Liver (tissue), 9 donors: Measurements from ENCODE around the gene FUBP3. TPM values are rescaled to one million over a fixed set of nuclear protein-coding genes. Genes with fewer than 3 reads are reported as not detected.

Source experiments
- DNase-seq: peaks from one replicate; pipeline ENCODE4 v3.0.0-alpha.2; 2017; ENCODE audit warnings: low spot score
- H3K27ac ChIP-seq, 2 donors: one replicate each; pipeline ENCODE4 v1.7.0; 2013; ENCODE audit warnings: inconsistent platforms in 2 of 2, low read length in 2 of 2, control low read depth in 1 of 2, low read depth in 1 of 2, mild to moderate bottlenecking in 1 of 2
- H3K27me3 ChIP-seq, 4 donors: one replicate each; pipeline versions ENCODE4 v1.6.1 to v1.7.0; 2013; ENCODE audit warnings: low read length in 3 of 4, inconsistent platforms in 1 of 4, mild to moderate bottlenecking in 1 of 4, moderate library complexity in 1 of 4; ENCODE audit not compliant: control insufficient read depth in 4 of 4, insufficient read depth in 4 of 4
- H3K36me3 ChIP-seq, 4 donors: one replicate each; pipeline versions ENCODE4 v1.6.1 to v1.7.0; 2013; ENCODE audit warnings: low read length in 3 of 4, mild to moderate bottlenecking in 3 of 4, low read depth in 1 of 4, moderate library complexity in 1 of 4; ENCODE audit not compliant: control insufficient read depth in 4 of 4, insufficient read depth in 3 of 4
- H3K4me1 ChIP-seq, 4 donors: one replicate each; pipeline versions ENCODE4 v1.6.1 to v1.7.0; 2013; ENCODE audit warnings: low read length in 3 of 4, mild to moderate bottlenecking in 3 of 4, moderate library complexity in 1 of 4; ENCODE audit not compliant: control insufficient read depth in 4 of 4, insufficient read depth in 4 of 4
- H3K4me3 ChIP-seq, 3 donors: one replicate each; pipeline versions ENCODE4 v1.6.1 to v1.7.0; 2013; ENCODE audit warnings: low read length in 3 of 3, control low read depth in 1 of 3, low read depth in 1 of 3, mild to moderate bottlenecking in 1 of 3
- H3K9ac ChIP-seq, 2 donors: one replicate each; pipeline ENCODE4 v1.7.0; 2013; ENCODE audit warnings: low read length in 2 of 2, mild to moderate bottlenecking in 2 of 2, moderate library complexity in 2 of 2, control low read depth in 1 of 2, low read depth in 1 of 2
- H3K9me3 ChIP-seq, 4 donors: one replicate each; pipeline versions ENCODE4 v1.6.1 to v1.7.0; 2013; ENCODE audit warnings: low read length in 3 of 4; ENCODE audit not compliant: control insufficient read depth in 4 of 4
- EGR1 ChIP-seq, 2 donors: IDR thresholded peaks; 2 replicates each; pipeline ENCODE4 v1.6.1; 2016 to 2018; ENCODE audit warnings: antibody characterized with exemption in 2 of 2, low read depth in 2 of 2
- FOXA1 ChIP-seq: IDR thresholded peaks from 2 replicates; pipeline ENCODE4 v1.6.1; 2016; ENCODE audit warnings: antibody characterized with exemption
- FOXA2 ChIP-seq: IDR thresholded peaks from 2 replicates; pipeline ENCODE4 v1.6.1; 2016; ENCODE audit warnings: antibody characterized with exemption
- GABPA ChIP-seq, 2 donors: IDR thresholded peaks in 1 of 2; conservative IDR thresholded peaks in 1 of 2; 2 replicates each; pipeline ENCODE4 v1.6.1; 2016; ENCODE audit warnings: antibody characterized with exemption in 2 of 2, mild to moderate bottlenecking in 1 of 2, moderate library complexity in 1 of 2
- HNF4G ChIP-seq: IDR thresholded peaks from 2 replicates; pipeline ENCODE4 v1.6.1; 2016; ENCODE audit warnings: antibody characterized with exemption
- JUND ChIP-seq, 2 donors: IDR thresholded peaks; 2 replicates each; pipeline ENCODE4 v1.6.1; 2016; ENCODE audit warnings: antibody characterized with exemption in 2 of 2
- NR2F2 ChIP-seq: IDR thresholded peaks from 2 replicates; pipeline ENCODE4 v1.6.1; 2016; ENCODE audit warnings: antibody characterized with exemption
- RAD21 ChIP-seq, 2 donors: IDR thresholded peaks; 2 replicates each; pipeline ENCODE4 v1.6.1; 2016; ENCODE audit warnings: antibody characterized with exemption in 2 of 2, mild to moderate bottlenecking in 2 of 2
- RXRA ChIP-seq, 2 donors: IDR thresholded peaks; 2 replicates each; pipeline ENCODE4 v1.6.1; 2017 to 2018; ENCODE audit warnings: antibody characterized with exemption in 2 of 2, mild to moderate bottlenecking in 1 of 2
- SP1 ChIP-seq: IDR thresholded peaks from 2 replicates; pipeline ENCODE4 v1.6.1; 2018; ENCODE audit warnings: antibody characterized with exemption, mild to moderate bottlenecking
- TAF1 ChIP-seq: conservative IDR thresholded peaks from 2 replicates; pipeline ENCODE4 v1.6.1; 2016; ENCODE audit warnings: antibody characterized with exemption, mild to moderate bottlenecking
- YY1 ChIP-seq: IDR thresholded peaks from 2 replicates; pipeline ENCODE4 v1.6.1; 2016; ENCODE audit warnings: antibody characterized with exemption, mild to moderate bottlenecking
- WGBS: extraction: QIAGEN DNeasy Blood & Tissue Kit; methylation state at CpG from one replicate; pipeline ENCODE4 v1.1.7; 2013; 5-methylcytosine and 5-hydroxymethylcytosine counted together
- polyA plus RNA-seq, 2 donors: library from polyadenylated mRNA; stranded (reverse) in 1 of 2; unstranded in 1 of 2; fragments of 200-250 nt in 1 of 2; fragments of >200 nt in 1 of 2; fragmentation: Nextera tagmentation in 1 of 2; extraction: Ambion mirVana in 1 of 2; gene quantifications; one replicate each; pipeline versions ENCODE4 v1.2.1 to v1.2.3, GENCODE V29; 2013 to 2015
- total RNA-seq, 2 donors: library from RNA; depleted of rRNA; stranded (reverse); fragments of >200 nt; gene quantifications; one replicate each; pipeline ENCODE4 v1.2.3, GENCODE V29; 2014
- TF ChIP-seq, protein P1 (sequence below): IDR thresholded peaks from 2 replicates; pipeline ENCODE4 v1.6.1; 2016; ENCODE audit warnings: antibody characterized with exemption, mild to moderate bottlenecking
- TF ChIP-seq, protein P2 (sequence below): fragments of 150-350 bp; IDR thresholded peaks from 2 replicates; pipeline ENCODE4 v1.5.1; 2017; ENCODE audit warnings: improper control_type of control experiment, low read depth, low read length; ENCODE audit not compliant: missing input control
- TF ChIP-seq, protein P3 (sequence below): IDR thresholded peaks from 2 replicates; pipeline ENCODE4 v1.6.1; 2016; ENCODE audit warnings: antibody characterized with exemption
- donor health status: healthy.
- donor health status: healthy.
- donor health status: healthy.
- donor health status: healthy.
- donor health status: healthy.

Gene FUBP3
- total and polyA plus RNA-seq, 4 donors: 16.1 to 39.0 (median 24.8) TPM

DNA sequence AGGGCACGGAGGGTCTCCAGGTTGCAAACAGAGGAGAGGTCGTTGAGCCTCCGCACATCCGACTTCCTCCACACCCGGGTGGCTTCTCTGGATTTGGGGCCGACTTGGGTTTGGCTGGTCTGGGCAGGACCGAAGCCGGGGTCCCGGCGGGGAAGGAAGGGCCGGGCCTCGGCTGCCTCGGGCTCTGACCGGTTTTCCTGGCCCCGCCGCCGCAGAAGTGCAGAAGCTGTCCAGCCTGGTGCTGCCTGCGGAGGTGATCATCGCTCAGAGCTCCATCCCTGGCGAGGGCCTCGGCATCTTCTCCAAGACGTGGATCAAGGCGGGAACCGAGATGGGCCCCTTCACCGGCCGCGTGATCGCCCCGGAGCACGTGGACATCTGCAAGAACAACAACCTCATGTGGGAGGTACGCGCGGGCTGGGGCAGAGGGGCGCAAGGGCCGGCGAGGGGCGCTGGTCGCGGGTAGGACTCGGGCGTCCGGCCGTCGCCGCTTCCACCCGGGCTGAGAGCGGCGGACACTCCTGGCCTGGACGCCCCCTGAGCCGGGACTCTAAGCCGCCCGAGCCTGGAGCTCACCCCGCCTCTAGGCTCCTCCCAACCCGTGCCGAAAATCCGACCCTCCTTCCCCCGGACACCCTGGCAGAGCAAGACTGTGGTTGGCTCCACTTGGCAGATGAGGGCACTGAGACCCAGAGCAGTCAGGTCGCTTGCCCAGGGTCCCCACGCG lies 87.2 kb downstream of the FUBP3 start:
- Histone ChIP-seq H3K9me3 (no peaks in the 10 kb centered on the region), H3K27ac (no peak overlapping the region), H3K36me3 (no peaks in the 10 kb centered on the region), H3K27me3 (peaks cover 4 to 22% (median 8%) of the 10 kb centered on the region in 4 donors), H3K4me3 (no peak overlapping the region), H3K4me1 (peaks cover 6 to 37% (median 9%) of the 10 kb centered on the region in 4 donors), H3K9ac (no peak overlapping the region)
- DNase-seq: no peak
- TF ChIP-seq, protein P1, sequence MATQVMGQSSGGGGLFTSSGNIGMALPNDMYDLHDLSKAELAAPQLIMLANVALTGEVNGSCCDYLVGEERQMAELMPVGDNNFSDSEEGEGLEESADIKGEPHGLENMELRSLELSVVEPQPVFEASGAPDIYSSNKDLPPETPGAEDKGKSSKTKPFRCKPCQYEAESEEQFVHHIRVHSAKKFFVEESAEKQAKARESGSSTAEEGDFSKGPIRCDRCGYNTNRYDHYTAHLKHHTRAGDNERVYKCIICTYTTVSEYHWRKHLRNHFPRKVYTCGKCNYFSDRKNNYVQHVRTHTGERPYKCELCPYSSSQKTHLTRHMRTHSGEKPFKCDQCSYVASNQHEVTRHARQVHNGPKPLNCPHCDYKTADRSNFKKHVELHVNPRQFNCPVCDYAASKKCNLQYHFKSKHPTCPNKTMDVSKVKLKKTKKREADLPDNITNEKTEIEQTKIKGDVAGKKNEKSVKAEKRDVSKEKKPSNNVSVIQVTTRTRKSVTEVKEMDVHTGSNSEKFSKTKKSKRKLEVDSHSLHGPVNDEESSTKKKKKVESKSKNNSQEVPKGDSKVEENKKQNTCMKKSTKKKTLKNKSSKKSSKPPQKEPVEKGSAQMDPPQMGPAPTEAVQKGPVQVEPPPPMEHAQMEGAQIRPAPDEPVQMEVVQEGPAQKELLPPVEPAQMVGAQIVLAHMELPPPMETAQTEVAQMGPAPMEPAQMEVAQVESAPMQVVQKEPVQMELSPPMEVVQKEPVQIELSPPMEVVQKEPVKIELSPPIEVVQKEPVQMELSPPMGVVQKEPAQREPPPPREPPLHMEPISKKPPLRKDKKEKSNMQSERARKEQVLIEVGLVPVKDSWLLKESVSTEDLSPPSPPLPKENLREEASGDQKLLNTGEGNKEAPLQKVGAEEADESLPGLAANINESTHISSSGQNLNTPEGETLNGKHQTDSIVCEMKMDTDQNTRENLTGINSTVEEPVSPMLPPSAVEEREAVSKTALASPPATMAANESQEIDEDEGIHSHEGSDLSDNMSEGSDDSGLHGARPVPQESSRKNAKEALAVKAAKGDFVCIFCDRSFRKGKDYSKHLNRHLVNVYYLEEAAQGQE: no peak
- TF ChIP-seq RXRA (IDR thresholded peaks at IDR 0.05) (no peak), JUND (IDR thresholded peaks at IDR 0.05) (no peak), YY1 (no peak), NR2F2 (no peak), GABPA (IDR thresholded peaks at IDR 0.05 in 1 of 2, conservative IDR thresholded peaks at IDR 0.05 in 1 of 2) (no peak), HNF4G (no peak)
- TF ChIP-seq, protein P2, sequence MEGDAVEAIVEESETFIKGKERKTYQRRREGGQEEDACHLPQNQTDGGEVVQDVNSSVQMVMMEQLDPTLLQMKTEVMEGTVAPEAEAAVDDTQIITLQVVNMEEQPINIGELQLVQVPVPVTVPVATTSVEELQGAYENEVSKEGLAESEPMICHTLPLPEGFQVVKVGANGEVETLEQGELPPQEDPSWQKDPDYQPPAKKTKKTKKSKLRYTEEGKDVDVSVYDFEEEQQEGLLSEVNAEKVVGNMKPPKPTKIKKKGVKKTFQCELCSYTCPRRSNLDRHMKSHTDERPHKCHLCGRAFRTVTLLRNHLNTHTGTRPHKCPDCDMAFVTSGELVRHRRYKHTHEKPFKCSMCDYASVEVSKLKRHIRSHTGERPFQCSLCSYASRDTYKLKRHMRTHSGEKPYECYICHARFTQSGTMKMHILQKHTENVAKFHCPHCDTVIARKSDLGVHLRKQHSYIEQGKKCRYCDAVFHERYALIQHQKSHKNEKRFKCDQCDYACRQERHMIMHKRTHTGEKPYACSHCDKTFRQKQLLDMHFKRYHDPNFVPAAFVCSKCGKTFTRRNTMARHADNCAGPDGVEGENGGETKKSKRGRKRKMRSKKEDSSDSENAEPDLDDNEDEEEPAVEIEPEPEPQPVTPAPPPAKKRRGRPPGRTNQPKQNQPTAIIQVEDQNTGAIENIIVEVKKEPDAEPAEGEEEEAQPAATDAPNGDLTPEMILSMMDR: no peak
- TF ChIP-seq, protein P3, sequence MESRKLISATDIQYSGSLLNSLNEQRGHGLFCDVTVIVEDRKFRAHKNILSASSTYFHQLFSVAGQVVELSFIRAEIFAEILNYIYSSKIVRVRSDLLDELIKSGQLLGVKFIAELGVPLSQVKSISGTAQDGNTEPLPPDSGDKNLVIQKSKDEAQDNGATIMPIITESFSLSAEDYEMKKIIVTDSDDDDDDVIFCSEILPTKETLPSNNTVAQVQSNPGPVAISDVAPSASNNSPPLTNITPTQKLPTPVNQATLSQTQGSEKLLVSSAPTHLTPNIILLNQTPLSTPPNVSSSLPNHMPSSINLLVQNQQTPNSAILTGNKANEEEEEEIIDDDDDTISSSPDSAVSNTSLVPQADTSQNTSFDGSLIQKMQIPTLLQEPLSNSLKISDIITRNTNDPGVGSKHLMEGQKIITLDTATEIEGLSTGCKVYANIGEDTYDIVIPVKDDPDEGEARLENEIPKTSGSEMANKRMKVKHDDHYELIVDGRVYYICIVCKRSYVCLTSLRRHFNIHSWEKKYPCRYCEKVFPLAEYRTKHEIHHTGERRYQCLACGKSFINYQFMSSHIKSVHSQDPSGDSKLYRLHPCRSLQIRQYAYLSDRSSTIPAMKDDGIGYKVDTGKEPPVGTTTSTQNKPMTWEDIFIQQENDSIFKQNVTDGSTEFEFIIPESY: no peak
- WGBS: 11% methylated on average over 60 of the region's 60 CpGs

DNA sequence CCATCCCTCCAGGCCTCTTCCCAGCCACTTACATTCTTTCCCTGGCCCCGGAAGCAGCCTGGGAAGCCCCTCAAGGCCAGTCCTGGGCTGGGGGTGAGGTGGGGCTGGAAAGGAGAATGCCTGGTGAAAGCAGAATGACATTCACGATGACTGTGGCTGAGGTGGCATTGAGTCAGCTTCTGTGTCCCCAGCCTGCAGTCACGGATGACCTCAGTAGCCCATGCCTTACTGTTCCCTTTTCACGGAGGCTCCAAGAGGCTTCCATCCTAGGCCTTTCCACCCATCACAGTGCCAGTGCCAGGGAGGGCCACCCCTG lies 87.7 kb downstream of the FUBP3 start:
- Histone ChIP-seq H3K9me3 (no peaks in the 10 kb centered on the region), H3K36me3 (no peaks in the 10 kb centered on the region), H3K4me1 (peaks cover 3 to 32% (median 7%) of the 10 kb centered on the region in 4 donors), H3K9ac (no peak overlapping the region), H3K4me3 (no peak overlapping the region), H3K27me3 (peaks cover 4 to 19% (median 6%) of the 10 kb centered on the region in 4 donors), H3K27ac (no peak overlapping the region)
- WGBS: 55% methylated on average over 4 of the region's 4 CpGs
- DNase-seq: no peak
- no peak for TF ChIP-seq EGR1 (IDR thresholded peaks at IDR 0.05; ENCODE audit: low read depth in 2 of 2)
- TF ChIP-seq SP1: no peak
- TF ChIP-seq TAF1: no peak
- TF ChIP-seq, protein P3: no peak
- no peak for TF ChIP-seq FOXA1
- TF ChIP-seq NR2F2: no peak
- TF ChIP-seq, protein P2: no peak
- TF ChIP-seq, protein P1: no peak
- no peak for TF ChIP-seq GABPA (IDR thresholded peaks at IDR 0.05 in 1 of 2, conservative IDR thresholded peaks at IDR 0.05 in 1 of 2)
- no peak for TF ChIP-seq JUND (IDR thresholded peaks at IDR 0.05)
- no peak for TF ChIP-seq RAD21 (IDR thresholded peaks at IDR 0.05)
- no peak for TF ChIP-seq HNF4G
- no peak for TF ChIP-seq FOXA2
